Erythroblast (primary cell): ENCODE measurements around the gene CCDC116.
"Not testable (repeated sequence)": the region's sequence is repeated elsewhere in the genome, so short reads cannot be mapped to it uniquely, and the experiment has no call there.

ENCODE experiments used
- DNase-seq, 2 experiments: peaks; one replicate each; lab custom pipeline; 2025; lab: John Stamatoyannopoulos, UW
- GATA1 ChIP-seq: IDR thresholded peaks from 2 replicates; pipeline ENCODE4 v1.6.1; 2011; ENCODE audit warnings: low read depth, mild to moderate bottlenecking, control low read depth, low read length, moderate library complexity
- POLR2A ChIP-seq: IDR thresholded peaks from 2 replicates; pipeline ENCODE4 v1.6.1; 2011; ENCODE audit warnings: mild to moderate bottlenecking, low read length

The CCDC116 gene

GRCh38 chr22:21643533-21644357 is 11.2 kb downstream of the CCDC116 start:
- DNase-seq: no peak
- no peak for TF ChIP-seq GATA1
- no peak for TF ChIP-seq POLR2A

- DNase-seq: not testable (repeated sequence)
Measured at GRCh38 chr22:21645513-21645912, 13.0 kb downstream of the CCDC116 start.

- TF ChIP-seq POLR2A: no peak
- no peak for TF ChIP-seq GATA1
- DNase-seq: peak; percentile 80 to 88
Measured at GRCh38 chr22:21646608-21647590, 14.3 kb downstream of the CCDC116 start.

GRCh38 chr22:21650280-21650679 is 17.7 kb downstream of the CCDC116 start:
- TF ChIP-seq POLR2A (no peak), GATA1 (no peak)

GRCh38 chr22:21650823-21651520 is 18.4 kb downstream of the CCDC116 start:
- DNase-seq: peak; percentile 25 to 30
- TF ChIP-seq POLR2A (no peak), GATA1 (no peak)

More at GRCh38 chr22:21650280-21650679, 17.7 kb downstream of the CCDC116 start:
- DNase-seq: no peak

- DNase-seq: no peak
- TF ChIP-seq GATA1 (no peak), POLR2A (no peak)
Measured at GRCh38 chr22:21651521-21652009, 19.0 kb downstream of the CCDC116 start.

- peak; percentile 85 to 86 for DNase-seq
- no peak for TF ChIP-seq GATA1
- TF ChIP-seq POLR2A: no peak
Measured at GRCh38 chr22:21652010-21652546, 19.5 kb downstream of the CCDC116 start.

- DNase-seq: no peak
- TF ChIP-seq POLR2A (no peak), GATA1 (no peak)
Measured at GRCh38 chr22:21652547-21653545, 20.3 kb downstream of the CCDC116 start.

- no peak for DNase-seq
- no peak for TF ChIP-seq GATA1
- no peak for TF ChIP-seq POLR2A
Measured at GRCh38 chr22:21657020-21657359, 24.4 kb downstream of the CCDC116 start.

GRCh38 chr22:21657360-21658032 is 24.9 kb downstream of the CCDC116 start:
- peak; percentile 82 to 84 for DNase-seq
- TF ChIP-seq GATA1: no peak
- peak; percentile 47 for TF ChIP-seq POLR2A

- no peak for DNase-seq
- no peak for TF ChIP-seq POLR2A
- TF ChIP-seq GATA1: no peak
Measured at GRCh38 chr22:21659864-21660525, 27.4 kb downstream of the CCDC116 start.

GRCh38 chr22:21660904-21661303 is 28.3 kb downstream of the CCDC116 start:
- no peak for TF ChIP-seq POLR2A
- TF ChIP-seq GATA1: no peak
- DNase-seq: no peak
